Measurements from ENCODE around the gene LILRA5.
"Not testable (repeated sequence)": the region's sequence is repeated elsewhere in the genome, so short reads cannot be mapped to it uniquely, and the experiment has no call there.

- not testable (repeated sequence) for TF ChIP-seq POLR2A, CTCF (IDR thresholded peaks at IDR 0.05)
Measured at GRCh38 chr19:54278056-54278455, 34.9 kb downstream of the LILRA5 start.

All from vagina (tissue), 2 donors.